ENCODE measurements around the gene EYS. TPM values are rescaled to one million over a fixed set of nuclear protein-coding genes. Genes with fewer than 3 reads are reported as not detected.

The EYS gene
- total and polyA plus RNA-seq, 2 of the 8 experiments (the other 6 are each of a cell fraction or from before 2014, with no cell fraction given), result 0.05 to 0.13 TPM

DNA sequence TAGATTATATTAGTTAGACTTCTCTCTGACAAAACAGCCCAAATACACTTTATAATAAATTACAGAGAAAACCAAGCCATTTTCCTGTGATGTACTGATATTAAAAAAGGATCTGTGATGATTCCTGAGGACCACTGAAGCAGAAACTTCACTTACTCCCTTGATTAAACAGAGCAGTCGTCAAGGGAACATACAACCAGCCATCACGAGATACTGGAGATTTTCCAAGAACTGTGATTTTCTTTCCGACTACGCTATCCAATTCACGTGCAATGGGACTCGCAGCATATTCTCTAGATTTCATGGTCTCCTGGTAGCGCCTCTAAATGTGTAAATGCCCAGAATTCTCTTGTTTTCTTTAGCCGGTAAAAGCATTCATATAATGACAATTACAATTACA is 1694.0 kb downstream of the EYS start (continued):
- no peak for TF ChIP-seq RAD21 (IDR thresholded peaks at IDR 0.05 in 1 of 2, conservative IDR thresholded peaks at IDR 0.05 in 1 of 2; ENCODE audit: low read depth in 2 of 2, low read length in 2 of 2)

Data from H1 (cell line).